ENCODE data around the gene GRIN2A.
"Not testable (repeated sequence)": the region's sequence is repeated elsewhere in the genome, so short reads cannot be mapped to it uniquely, and the experiment has no call there.

Gene GRIN2A

DNA sequence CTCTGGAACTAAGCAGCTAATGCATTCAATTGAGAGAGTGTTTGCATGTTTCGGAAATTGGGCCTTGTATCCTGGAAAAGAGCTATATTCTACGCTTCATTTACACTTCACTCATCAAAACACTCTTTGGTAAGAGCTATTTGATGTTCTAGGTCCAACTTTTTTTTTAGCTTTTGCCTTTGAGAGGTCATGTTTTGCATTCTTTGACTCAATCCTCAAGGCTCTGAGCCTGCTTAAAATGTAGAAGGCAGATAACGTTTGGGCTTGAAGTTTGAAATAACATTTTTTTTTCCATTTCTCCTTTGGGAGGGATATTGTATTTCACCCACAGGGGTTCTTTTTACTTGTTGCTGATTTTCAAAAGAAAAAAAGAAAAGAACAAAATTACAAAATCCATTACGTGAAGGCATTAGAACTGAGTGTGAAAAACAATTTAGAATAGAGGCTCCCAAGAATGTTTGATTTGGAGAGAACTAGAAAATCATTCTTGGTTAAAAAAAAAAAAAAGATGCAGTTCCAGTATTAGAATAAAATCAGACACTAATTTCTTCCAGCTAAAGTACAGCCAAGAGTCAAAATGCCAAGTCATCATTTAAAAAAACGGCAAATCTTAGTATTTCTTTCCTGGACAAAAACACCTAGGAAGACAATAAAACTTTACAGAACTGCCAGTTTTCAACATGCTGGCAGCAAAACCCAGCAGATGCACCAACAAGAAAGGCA lies 268.5 kb downstream of the GRIN2A start:
- DNase-seq = no peak
- H3K9me3 Mint-ChIP-seq = no peaks in the 10 kb centered on the region

DNA sequence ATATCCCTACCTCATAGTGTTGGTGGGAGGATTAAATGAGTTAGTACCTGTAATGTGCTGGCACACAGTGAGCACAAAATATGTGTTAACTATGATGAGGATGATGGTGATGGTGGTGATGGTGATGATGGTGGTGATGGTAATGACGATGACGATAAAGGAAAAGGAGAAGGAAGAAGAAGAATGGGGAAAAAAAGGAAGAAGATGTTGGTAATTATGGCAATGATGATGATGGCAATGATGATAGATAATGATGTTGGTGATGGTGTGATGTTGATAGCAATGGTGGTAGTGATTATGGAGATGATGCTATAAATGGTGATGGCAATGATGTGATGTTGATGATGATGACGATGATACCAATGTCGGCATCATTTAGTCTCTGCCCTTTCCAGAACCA lies 270.2 kb downstream of the GRIN2A start:
- H3K27me3 Mint-ChIP-seq = no peaks in the 10 kb centered on the region
- H3K36me3 Mint-ChIP-seq (ENCODE audit: low read depth) = no peaks in the 10 kb centered on the region

More for the DNA sequence above, 268.5 kb downstream of the GRIN2A start:
- Mint-ChIP-seq H3K4me1 (ENCODE audit: low read depth) (no peaks in the 10 kb centered on the region), H3K27ac (no peak overlapping the region), H3K36me3 (ENCODE audit: low read depth) (no peaks in the 10 kb centered on the region), H3K27me3 (no peaks in the 10 kb centered on the region), H3K4me3 (no peak overlapping the region)

DNA sequence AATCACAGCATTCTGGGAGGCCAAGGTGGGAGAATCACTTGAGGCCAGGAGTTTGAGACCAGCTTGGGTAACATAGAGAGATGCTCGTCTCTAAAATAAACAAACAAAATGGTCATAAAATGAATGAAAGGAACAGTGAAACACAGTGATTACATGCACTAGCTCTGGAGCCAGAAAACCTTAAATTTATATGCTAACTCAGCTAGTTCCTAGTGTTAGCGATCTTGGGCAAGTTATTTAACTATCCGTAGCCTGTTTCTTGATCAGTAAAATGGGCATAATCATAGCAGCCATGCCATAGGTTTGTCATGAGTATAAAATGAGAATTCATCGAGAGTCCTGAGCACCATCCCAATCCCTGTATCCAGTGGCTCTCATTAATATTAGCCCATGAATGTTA lies 271.0 kb downstream of the GRIN2A start:
- no peaks in the 10 kb centered on the region for H3K4me1 Mint-ChIP-seq (ENCODE audit: low read depth)
- DNase-seq = no peak
- H3K4me3 Mint-ChIP-seq = no peak overlapping the region
- H3K36me3 Mint-ChIP-seq (ENCODE audit: low read depth) = no peaks in the 10 kb centered on the region
- H3K27me3 Mint-ChIP-seq = no peaks in the 10 kb centered on the region
- no peak overlapping the region for H3K27ac Mint-ChIP-seq
- no peaks in the 10 kb centered on the region for H3K9me3 Mint-ChIP-seq

More for the DNA sequence above, 270.2 kb downstream of the GRIN2A start:
- H3K9me3 Mint-ChIP-seq = no peaks in the 10 kb centered on the region
- H3K4me1 Mint-ChIP-seq (ENCODE audit: low read depth) = no peaks in the 10 kb centered on the region
- DNase-seq = no peak
- H3K27ac Mint-ChIP-seq = no peak overlapping the region
- H3K4me3 Mint-ChIP-seq = no peak overlapping the region

DNA sequence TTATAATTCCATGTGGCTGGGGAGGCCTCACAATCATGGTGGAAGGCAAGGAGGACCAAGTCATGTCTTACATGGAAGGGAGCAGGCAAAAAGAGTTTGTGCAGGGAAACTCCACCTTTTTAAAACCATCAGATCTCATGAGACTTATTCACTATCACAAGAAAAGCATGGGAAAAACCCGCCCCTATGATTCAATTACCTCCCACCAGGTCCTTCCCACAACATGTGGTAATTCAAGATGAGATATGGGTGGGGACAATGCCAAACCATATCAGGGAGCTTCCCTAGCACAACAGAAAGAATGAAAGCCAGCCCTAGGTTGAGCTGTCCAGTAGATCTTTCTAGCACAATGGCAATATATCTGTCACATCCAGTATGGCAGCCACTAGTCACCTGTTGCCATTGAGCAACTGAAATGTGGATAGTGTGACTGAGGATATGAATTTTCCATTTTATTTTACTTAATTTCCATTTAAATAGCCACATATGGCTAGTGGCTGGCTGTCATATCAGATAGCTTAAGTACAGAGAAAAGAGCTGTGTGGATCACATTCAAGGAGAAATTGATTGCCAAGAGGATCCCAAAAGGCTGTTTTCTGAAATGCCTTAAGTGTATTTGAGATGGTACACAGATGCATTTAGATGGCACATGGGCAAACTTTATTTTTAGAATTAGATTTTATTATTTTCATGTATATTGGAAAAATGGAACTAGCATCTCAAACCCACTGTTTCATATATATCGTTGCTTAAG lies 273.0 kb downstream of the GRIN2A start:
- no peaks in the 10 kb centered on the region for H3K36me3 Mint-ChIP-seq (ENCODE audit: low read depth)
- H3K4me3 Mint-ChIP-seq = no peak overlapping the region
- DNase-seq = no peak
- H3K27me3 Mint-ChIP-seq = no peaks in the 10 kb centered on the region
- no peak overlapping the region for H3K27ac Mint-ChIP-seq
- H3K4me1 Mint-ChIP-seq (ENCODE audit: low read depth) = no peaks in the 10 kb centered on the region
- no peaks in the 10 kb centered on the region for H3K9me3 Mint-ChIP-seq

DNA sequence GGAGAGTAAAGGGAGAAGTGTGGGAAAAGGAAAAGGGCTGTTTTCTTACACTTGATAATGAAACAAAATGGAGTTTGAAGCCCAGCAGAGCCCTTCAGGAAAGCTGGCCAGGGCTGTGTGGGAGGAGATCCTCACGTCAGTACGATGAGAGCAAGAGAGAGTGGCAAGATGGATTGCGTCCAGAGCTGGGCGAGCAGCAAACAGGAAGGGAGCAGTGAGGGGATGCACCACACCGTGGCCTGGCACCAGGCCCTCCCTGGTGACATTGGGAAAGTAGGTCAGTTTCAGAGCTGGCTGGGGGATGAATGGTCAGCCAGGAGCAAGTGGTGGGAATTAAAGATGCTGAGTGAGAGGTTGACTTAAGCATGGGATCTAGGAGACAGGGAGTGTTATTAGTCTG lies 273.6 kb downstream of the GRIN2A start:
- no peaks in the 10 kb centered on the region for H3K27me3 Mint-ChIP-seq
- no peaks in the 10 kb centered on the region for H3K4me1 Mint-ChIP-seq (ENCODE audit: low read depth)
- no peak overlapping the region for H3K27ac Mint-ChIP-seq
- H3K4me3 Mint-ChIP-seq = no peak overlapping the region
- H3K36me3 Mint-ChIP-seq (ENCODE audit: low read depth) = no peaks in the 10 kb centered on the region
- no peak for DNase-seq
- H3K9me3 Mint-ChIP-seq = no peaks in the 10 kb centered on the region

DNA sequence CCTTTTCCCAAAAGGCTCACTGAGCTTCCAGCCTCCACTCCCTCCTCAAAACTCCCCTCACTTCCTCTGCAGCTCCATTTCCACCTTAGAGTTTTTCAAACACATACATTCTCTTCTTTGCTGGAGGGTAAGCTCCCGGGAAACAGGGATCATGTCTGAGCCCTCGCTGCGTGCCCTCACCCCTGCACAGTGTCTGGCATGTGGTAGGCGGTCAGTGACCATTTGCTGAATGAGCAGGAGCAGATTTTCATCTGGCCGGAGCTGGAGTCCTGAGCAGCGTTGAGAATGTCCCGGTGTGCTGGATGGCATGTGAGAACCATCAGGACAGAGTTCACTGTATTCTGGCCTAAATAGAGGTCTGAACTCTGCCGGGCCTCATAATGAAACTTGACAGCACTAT lies 274.5 kb downstream of the GRIN2A start:
- Mint-ChIP-seq H3K9me3 (no peaks in the 10 kb centered on the region), H3K4me3 (no peak overlapping the region)

DNA sequence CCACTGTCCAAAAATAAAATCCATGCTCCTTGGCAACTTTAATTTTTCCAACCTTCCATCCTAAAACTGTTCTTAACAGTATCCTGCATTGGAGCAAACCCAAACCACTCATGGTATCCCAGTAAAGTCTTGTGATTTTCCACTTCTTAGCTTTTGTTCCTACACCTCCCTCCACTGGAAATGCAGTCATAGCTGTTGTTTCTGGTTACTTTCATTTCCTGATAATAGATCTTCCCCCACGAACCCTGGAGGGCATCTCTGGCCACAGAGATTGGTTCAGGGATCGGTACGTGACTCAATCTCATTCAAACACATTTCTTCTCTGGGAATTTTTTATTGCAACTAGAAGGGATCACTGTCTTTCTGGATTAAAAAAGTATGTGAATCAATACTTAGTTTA lies 276.0 kb downstream of the GRIN2A start:
- Mint-ChIP-seq H3K9me3 (no peaks in the 10 kb centered on the region), H3K4me3 (no peak overlapping the region), H3K27me3 (no peaks in the 10 kb centered on the region), H3K27ac (no peak overlapping the region), H3K36me3 (ENCODE audit: low read depth) (no peaks in the 10 kb centered on the region), H3K4me1 (ENCODE audit: low read depth) (no peaks in the 10 kb centered on the region)
- no peak for DNase-seq

More for the DNA sequence above, 274.5 kb downstream of the GRIN2A start:
- no peaks in the 10 kb centered on the region for H3K36me3 Mint-ChIP-seq (ENCODE audit: low read depth)
- no peak for DNase-seq
- no peaks in the 10 kb centered on the region for H3K27me3 Mint-ChIP-seq
- no peaks in the 10 kb centered on the region for H3K4me1 Mint-ChIP-seq (ENCODE audit: low read depth)
- no peak overlapping the region for H3K27ac Mint-ChIP-seq

DNA sequence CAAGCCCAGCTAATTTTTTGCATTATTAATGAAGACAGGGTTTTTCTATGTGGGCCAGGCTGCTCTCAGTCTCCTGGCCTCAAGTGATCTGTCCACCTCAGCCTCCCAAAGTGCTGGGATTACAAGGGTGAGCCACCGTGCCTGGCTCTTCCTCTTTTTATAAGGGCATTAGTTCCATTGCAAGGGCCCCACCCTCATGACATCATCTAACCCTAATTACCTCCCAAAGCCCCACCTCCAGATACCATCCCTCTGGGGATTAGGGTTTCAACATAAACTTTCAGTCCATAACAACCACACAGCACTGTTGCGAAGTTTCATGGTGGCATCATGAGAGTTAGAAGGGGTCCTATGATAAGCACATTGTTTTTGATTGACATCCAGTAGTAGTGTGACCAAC lies 277.7 kb downstream of the GRIN2A start:
- Mint-ChIP-seq H3K36me3 (ENCODE audit: low read depth) (no peaks in the 10 kb centered on the region), H3K27me3 (no peaks in the 10 kb centered on the region), H3K9me3 (no peaks in the 10 kb centered on the region), H3K27ac (no peak overlapping the region), H3K4me3 (no peak overlapping the region), H3K4me1 (ENCODE audit: low read depth) (no peaks in the 10 kb centered on the region)
- DNase-seq = no peak

DNA sequence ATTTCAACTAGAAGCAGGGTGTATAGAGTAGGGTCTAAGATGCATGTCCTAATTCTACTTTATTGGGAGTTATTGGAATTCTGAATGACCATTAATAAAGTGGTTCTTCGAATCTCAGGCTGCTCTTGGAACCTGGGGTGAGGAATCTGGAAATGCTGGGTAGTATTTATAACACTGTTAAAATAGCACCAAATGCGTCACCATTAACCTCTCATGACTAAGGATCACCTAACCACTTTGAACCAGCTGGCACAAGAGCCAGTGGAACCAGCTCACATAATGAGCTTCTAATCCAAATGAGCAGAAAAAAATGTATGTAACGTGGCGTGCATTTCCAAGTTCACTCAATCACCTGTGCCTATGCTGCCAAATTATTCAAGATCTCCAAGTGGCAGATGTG lies 281.7 kb downstream of the GRIN2A start:
- H3K4me3 Mint-ChIP-seq = no peak overlapping the region
- no peaks in the 10 kb centered on the region for H3K36me3 Mint-ChIP-seq (ENCODE audit: low read depth)
- no peaks in the 10 kb centered on the region for H3K9me3 Mint-ChIP-seq
- DNase-seq = no peak
- H3K27ac Mint-ChIP-seq = no peak overlapping the region
- no peaks in the 10 kb centered on the region for H3K4me1 Mint-ChIP-seq (ENCODE audit: low read depth)
- no peaks in the 10 kb centered on the region for H3K27me3 Mint-ChIP-seq

DNA sequence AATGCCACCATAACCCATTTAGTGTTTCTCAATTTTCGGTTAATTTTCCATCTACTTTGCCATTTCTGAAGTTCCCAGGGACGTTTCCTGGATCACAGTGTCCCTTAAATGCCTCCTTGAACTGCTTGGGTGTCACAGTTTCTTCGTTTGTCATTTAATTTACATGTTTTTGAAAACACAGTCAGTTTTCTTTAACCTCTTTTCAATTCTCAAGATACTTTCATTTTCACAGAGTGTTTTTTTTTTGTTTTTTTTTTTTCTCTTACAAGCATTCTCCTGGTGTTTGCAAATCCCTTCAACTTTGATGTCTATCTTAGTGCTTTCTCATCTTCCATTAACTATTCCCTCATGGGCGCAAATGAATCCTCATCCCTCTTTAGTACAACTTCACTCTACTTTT lies 283.7 kb downstream of the GRIN2A start:
- H3K4me3 Mint-ChIP-seq = no peak overlapping the region
- no peaks in the 10 kb centered on the region for H3K27me3 Mint-ChIP-seq
- H3K9me3 Mint-ChIP-seq = no peaks in the 10 kb centered on the region
- no peak for DNase-seq
- no peaks in the 10 kb centered on the region for H3K4me1 Mint-ChIP-seq (ENCODE audit: low read depth)
- no peak overlapping the region for H3K27ac Mint-ChIP-seq
- H3K36me3 Mint-ChIP-seq (ENCODE audit: low read depth) = no peaks in the 10 kb centered on the region

DNA sequence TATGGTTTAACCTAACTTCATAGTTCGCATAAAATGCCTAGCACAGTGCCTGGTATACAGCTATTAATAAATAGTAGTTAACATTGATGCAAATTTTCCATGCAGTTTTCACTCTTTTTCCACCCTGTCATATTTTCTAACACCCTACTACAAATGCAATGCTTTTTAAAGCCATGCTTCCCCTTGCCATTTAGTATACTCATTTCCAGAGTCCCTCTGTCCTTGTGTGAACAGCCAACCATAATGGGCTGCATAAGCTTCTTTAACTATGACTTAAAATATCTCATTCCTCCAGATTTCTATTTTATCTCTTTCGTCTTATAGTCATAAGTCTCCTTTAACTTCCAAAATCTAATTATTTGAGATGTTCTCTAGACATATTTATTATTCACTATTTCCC lies 284.1 kb downstream of the GRIN2A start:
- H3K4me1 Mint-ChIP-seq (ENCODE audit: low read depth) = no peaks in the 10 kb centered on the region
- H3K27me3 Mint-ChIP-seq = no peaks in the 10 kb centered on the region
- no peaks in the 10 kb centered on the region for H3K9me3 Mint-ChIP-seq
- H3K36me3 Mint-ChIP-seq (ENCODE audit: low read depth) = no peaks in the 10 kb centered on the region
- no peak for DNase-seq
- no peak overlapping the region for H3K4me3 Mint-ChIP-seq
- no peak overlapping the region for H3K27ac Mint-ChIP-seq

DNA sequence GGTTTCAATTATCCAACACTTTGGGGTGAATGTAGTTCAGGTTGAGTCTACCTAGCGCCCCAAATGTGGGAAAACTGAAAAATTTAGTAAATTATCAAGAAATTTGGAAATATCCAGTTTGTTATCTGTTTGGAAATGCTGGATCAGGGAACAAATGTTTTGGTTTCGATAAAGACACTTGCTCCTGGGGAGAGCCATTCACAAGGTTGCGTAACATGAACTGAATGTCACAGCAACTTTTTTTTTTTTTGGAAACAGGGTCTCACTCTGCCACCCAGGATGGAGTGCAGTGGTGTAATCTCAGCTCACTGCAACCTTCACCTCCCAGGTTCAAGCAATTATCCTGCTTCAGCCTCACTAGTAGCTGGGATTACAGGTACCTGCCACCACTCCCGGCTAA lies 286.4 kb downstream of the GRIN2A start:
- H3K36me3 Mint-ChIP-seq (ENCODE audit: low read depth) = no peaks in the 10 kb centered on the region
- H3K4me3 Mint-ChIP-seq = no peak overlapping the region
- no peak for DNase-seq

DNA sequence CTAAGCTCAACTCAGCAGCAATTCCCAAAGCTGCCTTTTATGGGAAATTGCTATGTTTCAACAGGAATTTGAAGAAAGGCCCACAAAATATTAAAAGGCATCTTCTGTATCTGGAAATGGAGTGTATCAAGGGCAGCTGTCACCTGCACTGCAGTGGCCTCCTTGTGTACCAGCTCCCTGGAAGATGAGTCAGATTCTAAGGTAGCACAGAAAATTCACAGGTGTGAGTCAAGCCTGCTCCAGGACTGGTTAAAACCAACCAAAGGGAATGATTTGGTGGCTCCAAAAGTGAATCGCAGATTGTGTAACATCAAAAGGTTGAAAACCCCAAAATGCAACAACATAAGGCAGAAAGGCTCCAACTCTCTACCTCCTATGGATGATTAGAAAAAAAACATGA lies 296.4 kb downstream of the GRIN2A start:
- no peak overlapping the region for H3K4me3 Mint-ChIP-seq
- H3K9me3 Mint-ChIP-seq = no peaks in the 10 kb centered on the region
- no peak overlapping the region for H3K27ac Mint-ChIP-seq
- peaks cover 3% of the 10 kb centered on the region for H3K27me3 Mint-ChIP-seq
- DNase-seq = no peak
- H3K4me1 Mint-ChIP-seq (ENCODE audit: low read depth) = no peaks in the 10 kb centered on the region
- no peaks in the 10 kb centered on the region for H3K36me3 Mint-ChIP-seq (ENCODE audit: low read depth)

More for the DNA sequence above, 286.4 kb downstream of the GRIN2A start:
- H3K27ac Mint-ChIP-seq = no peak overlapping the region
- H3K4me1 Mint-ChIP-seq (ENCODE audit: low read depth) = no peaks in the 10 kb centered on the region
- H3K27me3 Mint-ChIP-seq = no peaks in the 10 kb centered on the region
- no peaks in the 10 kb centered on the region for H3K9me3 Mint-ChIP-seq

DNA sequence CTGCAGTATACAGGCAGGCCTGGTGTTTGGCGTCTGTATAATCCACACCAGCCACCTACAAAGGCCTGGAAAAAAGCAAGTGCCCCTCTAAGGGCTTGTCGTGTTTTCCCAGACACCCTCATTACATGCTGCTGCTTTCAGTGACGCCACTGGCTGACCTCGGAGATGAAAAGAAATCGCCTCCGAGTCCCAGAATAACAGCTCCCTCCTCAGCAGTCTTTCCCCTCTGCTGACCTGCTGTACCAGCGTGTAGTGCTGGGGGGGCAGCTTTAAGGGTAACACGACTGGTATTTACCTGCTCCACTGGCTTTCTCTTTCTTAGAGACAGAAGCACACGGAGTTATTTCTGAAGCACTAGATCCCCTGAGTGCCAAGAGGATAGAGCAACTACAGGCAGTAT lies 296.8 kb downstream of the GRIN2A start:
- H3K4me1 Mint-ChIP-seq (ENCODE audit: low read depth) = no peaks in the 10 kb centered on the region
- H3K4me3 Mint-ChIP-seq = no peak overlapping the region

DNA sequence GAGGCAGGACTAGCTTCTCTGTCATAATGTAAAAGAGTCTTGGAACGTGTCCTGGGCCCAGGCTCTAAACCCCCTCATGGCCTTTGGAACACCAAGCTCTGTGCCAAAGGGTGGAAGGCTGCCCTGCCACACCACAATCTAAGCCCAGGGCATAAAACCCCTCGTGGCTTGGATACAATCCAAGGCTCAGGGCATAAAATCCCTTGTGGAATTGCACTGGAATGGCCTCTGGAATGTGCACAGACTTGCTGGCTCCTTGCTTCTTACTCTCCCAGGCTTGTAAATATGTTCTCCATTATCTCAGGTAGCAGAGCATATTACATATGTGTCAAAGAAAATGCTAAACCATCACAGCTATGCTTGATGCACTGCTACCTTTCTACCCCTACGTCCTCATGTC lies 306.2 kb downstream of the GRIN2A start:
- not testable (repeated sequence) for H3K4me1 Mint-ChIP-seq (ENCODE audit: low read depth); DNase-seq; H3K36me3 Mint-ChIP-seq (ENCODE audit: low read depth); H3K27me3 Mint-ChIP-seq; H3K27ac Mint-ChIP-seq; H3K4me3 Mint-ChIP-seq; H3K9me3 Mint-ChIP-seq

More for the DNA sequence above, 296.8 kb downstream of the GRIN2A start:
- Mint-ChIP-seq H3K9me3 (no peaks in the 10 kb centered on the region), H3K27me3 (peaks cover 3% of the 10 kb centered on the region), H3K27ac (no peak overlapping the region), H3K36me3 (ENCODE audit: low read depth) (no peaks in the 10 kb centered on the region)
- DNase-seq = no peak
